DMS53 (cell line): ENCODE results near the gene NCBP3.
A peak's percentile ranks its signal among the peaks of the same experiment; 100 is the strongest.
"Not testable (repeated sequence)": the region's sequence is repeated elsewhere in the genome, so short reads cannot be mapped to it uniquely, and the experiment has no call there.

Experiments used
- DNase-seq: peaks from one replicate; lab custom pipeline; 2025; lab: John Stamatoyannopoulos, UW

The NCBP3 gene

DNA sequence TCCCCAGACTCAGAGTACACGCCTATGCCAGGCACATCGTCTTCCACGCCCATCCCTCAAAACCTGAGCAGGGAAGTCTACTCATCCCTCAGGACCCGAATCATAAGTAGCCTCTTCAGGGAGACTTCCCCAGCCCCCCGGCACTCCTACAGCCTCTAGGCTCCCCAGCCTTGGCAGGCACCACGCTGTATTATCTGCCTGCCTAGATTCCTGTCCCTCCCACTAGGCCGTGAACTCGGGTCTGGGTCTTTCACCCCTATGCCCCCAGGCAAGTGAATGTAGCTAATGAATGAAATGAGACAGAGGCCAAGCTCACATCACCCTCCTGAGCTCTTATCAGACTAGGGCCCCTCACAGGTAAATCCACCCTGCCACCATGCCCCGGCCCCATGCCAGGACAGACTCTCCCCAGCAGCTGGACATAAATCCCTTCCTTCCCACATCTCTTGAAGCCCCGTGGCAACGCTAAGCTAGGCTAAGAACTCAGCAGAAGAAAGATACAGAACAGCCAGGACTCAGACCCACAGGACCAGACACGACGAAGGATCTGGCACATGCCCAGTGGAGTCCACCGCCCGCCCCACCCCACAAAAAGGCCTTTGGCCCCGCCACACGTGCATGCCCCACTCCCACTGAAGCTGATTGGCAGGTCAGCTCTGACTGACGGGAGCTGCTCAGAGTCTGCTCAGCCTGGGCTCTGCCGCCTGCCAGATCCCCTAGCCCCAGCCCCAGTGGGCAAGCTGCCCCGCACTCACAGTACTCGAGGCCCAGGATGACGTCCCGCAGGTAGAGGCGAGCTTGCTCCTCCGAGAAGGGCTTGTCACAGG is 33.8 kb upstream of the NCBP3 start:
- no peak for DNase-seq

DNA sequence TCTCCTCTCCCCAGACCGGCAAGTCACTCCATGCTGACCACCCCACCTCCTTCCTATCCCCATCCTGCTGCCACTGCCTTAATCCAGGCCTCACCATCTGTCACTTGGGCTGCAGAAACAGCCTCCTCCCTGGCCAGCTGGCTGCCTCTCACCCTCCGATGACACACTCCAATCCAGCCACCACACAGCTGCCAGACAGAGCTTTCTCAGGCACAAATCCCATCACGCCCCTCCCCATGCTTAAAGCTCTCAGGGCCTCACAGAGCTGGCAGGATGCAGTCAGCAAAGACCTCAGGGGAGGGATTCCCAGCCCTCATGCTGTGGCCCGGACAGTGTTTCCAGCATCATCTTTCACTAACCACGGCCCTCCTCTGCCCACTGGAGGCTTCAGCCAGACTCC is 33.1 kb upstream of the NCBP3 start:
- peak; percentile 57 for DNase-seq

GRCh38 chr17:3877220-3877619 is 31.2 kb upstream of the NCBP3 start:
- DNase-seq = no peak

DNA sequence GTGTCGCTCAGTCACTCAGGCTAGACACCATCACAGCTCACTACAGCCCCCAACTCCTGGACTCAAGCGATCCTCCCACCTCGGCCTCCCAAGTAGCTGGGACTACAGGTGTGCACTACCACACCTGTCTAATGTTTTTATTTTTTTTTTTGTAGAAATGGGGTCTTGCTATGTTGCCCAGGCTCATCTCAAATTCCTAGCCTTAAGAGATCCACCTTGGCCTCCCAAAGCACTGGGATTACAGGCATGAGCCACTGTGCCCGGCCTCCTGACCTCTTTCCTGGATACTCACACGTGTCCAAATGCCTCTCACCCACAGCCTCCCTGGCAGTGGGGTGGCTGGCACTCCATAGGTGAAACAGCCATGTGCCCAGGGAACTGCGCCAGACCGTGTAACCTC is 29.3 kb upstream of the NCBP3 start:
- no peak for DNase-seq

GRCh38 chr17:3873862-3874261 is 27.8 kb upstream of the NCBP3 start:
- no peak for DNase-seq

DNA sequence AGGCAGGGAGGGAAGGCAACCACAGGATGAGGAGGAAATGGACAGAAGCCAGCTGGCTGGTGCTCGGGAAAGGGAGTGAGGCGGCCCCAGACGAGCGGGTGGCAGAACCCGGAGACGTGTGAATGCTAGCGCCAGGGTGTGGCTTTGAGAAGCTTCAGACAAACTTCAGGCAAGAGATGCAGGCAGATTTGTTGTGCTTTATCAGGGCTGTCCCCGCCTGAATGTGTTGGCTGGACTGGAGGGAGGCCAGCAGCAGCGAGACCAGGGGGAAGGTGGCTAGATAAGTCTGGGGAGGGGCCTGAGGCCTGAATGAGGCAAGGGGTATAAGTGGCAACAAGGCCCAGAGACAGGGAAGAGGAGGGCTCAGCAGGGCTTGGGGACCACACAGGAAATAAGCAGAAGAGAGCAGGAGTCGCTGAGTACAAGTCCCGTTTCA is 24.8 kb upstream of the NCBP3 start:
- no peak for DNase-seq

DNA sequence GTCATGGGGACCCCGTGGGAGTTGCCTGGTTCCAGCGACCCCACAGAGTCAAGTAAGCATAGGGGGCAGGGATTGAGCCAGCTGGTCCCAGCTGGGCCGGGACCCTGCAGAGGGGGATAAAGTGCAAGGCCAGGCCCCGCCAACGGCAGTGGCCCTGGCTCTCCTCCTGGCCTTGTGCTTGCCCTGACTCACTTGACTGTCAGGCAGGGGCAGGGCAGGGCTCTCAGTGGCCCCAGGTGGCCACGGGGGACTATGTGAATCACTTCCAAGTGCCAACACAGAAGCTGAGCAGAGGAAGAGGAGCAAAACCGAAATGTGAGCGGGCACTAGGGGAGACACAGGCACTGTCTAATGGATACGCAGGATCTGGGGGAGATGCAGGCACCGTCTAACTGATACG is 21.6 kb upstream of the NCBP3 start:
- DNase-seq = no peak

DNA sequence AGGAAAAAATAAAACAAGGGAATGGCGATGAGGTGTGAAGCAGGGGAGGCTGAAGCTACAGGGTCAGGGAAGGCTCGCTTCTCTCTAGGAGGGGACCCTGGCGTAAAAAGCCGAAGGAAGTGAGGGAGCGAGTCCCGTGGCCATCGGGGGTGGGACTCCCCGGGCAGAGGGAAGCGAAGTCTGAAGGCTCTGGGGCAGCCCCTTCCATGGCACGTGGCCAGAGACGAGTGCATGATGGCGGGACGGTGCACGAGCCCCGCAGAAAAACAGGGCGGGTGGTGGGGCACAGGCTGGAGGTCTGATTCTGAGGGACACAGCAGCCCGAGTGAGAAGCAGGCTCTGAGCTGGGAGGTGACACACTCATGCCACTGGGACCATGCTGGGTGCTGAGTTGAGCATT is 21.1 kb upstream of the NCBP3 start:
- DNase-seq = no peak

GRCh38 chr17:3866276-3866675 is 20.2 kb upstream of the NCBP3 start:
- no peak for DNase-seq

- DNase-seq = peak; percentile 18
These were observed 19.1 kb upstream of the NCBP3 start for GRCh38 chr17:3865176-3865575.

DNA sequence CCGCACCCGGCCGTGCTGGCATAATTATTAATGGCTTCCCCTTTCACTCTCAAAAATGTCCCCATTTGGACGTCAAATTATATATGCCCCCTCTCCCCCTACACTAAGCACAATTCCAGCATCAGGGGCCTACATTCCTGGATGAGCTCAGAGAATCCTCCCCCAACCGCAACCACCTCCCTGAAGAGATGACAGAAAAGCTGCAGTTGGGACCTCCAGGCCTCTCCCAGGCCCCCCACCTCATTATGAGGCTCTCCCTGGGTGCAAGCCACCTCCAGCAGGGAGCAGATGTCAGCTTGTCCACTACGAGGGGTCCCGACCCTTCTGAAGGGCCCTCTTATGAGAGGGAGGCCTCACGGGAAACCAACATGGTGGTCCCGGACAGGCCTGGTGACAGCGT is 18.5 kb upstream of the NCBP3 start:
- DNase-seq = no peak

GRCh38 chr17:3861761-3862681 is 16.0 kb upstream of the NCBP3 start:
- no peak for DNase-seq

- DNase-seq = no peak
These were observed 15.1 kb upstream of the NCBP3 start for GRCh38 chr17:3860939-3861700.

- DNase-seq = no peak
These were observed 13.9 kb upstream of the NCBP3 start for GRCh38 chr17:3859940-3860339.

DNA sequence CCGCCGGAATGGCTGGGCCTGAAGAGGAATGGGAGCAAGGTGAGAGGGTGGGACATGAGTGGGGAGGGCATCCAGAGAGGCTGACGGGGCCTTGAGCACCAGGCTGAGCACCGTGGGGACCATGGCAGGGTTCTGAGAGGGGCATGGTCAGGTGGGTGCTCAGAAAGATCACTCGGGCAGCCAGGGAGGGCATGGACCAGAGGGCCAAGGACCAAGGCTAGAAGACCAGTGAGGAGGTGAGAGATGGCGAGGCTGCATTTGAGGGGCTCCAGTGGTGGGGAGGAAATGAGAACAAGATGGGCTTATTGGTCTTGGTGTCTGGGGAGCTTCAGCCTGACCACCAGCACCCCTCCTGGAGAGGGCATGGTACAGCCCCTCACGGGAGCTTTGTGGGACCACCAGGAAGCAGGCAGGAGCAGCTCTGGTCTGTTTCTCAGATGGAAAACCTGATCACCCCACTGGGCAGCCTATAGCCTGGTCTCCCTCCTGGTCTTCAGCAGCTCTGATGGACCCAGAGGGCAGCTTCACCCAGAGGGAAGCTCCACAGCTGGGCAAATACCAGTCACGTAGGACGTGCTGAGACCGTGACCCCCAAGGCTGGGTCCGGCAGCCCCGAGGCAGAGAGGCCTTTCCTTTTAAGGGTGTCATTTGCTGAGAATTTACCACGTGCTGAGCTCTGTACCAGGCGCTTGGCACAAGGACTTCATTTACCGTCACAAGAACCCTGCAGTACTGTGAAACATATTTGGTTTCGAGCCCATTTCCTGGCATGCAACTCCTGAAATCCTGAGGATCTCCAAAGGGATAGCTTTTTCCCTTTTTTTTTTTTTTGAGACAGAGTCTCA is 11.4 kb upstream of the NCBP3 start:
- DNase-seq = no peak

- DNase-seq = not testable (repeated sequence)
These were observed 8.2 kb upstream of the NCBP3 start for GRCh38 chr17:3854204-3854603.

- no peak for DNase-seq
These were observed 6.5 kb upstream of the NCBP3 start for GRCh38 chr17:3852561-3852960.

DNA sequence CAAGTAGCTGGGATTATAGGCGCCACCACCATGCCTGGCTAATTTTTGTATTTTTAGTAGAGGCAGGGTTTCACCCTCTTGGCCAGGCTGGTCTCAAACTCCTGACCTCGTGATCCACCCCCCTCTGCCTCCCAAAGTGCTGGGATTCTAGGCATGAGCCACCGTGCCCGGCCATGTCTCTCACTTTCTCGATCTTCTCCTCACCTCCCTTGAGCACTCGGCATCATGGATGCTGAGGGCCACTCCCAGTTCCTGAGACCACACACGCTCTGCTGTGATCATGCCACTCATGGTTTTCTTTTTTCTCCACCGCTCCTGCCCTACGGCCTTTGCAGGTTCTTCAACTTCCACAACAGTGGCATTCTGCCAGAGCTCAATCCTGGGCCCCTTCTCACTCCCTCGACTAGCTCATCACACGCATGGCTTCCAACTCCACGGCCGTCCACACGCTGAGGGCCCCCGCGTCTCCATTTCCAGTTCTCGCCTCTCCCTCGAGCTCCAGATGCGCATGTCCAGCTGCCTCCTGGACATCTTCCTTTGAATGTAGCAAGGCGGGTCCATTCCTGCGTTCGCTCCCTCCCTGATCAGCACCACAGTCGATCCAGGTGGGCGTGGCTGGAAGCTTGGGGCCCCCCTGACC is 5.5 kb upstream of the NCBP3 start:
- DNase-seq = no peak

DNA sequence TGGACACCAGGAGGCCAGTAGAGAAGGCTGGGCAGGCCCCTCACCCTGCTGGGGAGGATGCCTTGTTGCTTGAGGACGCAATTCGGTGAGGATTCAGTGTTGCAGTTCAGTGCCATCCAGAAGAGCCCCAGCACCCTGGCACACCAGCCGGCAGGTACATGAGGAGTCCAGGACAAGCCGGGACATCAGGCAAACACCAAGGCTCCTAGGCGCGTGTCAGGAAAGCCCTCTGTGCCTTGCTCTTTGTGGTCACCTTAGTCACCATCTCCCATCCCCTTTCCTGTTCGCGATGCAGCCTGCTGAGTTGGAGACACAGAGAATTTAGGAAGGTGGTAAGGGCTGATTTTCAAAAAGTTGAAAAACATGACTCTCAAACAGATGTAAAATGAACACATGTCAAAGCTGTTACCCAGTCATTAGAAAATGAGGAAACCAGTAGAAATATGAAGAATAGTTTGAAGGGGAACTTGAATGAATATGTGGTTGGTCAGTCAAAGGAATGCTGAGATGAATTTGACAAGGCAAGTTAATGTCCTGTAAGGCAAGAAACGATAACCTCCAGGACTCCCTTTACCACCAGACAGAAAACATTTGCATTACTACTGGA is 2.3 kb upstream of the NCBP3 start:
- no peak for DNase-seq

- DNase-seq = no peak
These were observed 1.2 kb upstream of the NCBP3 start for GRCh38 chr17:3847165-3847670.
